Measurements from ENCODE around the gene ENDOU.

Gene ENDOU

GRCh38 chr12:47742253-47742825 lies 17.0 kb upstream of the ENDOU start:
- peak; percentile 20 for DNase-seq

GRCh38 chr12:47741340-47741703 lies 16.0 kb upstream of the ENDOU start:
- DNase-seq = peak; percentile 31

GRCh38 chr12:47740606-47741339 lies 15.5 kb upstream of the ENDOU start:
- peak; percentile 17 for DNase-seq

- DNase-seq = no peak
Observed at GRCh38 chr12:47739979-47740378, 14.7 kb upstream of the ENDOU start.

- DNase-seq = no peak
Observed at GRCh38 chr12:47739297-47739696, 14.0 kb upstream of the ENDOU start.

- DNase-seq = no peak
Observed at GRCh38 chr12:47737936-47738594, 12.8 kb upstream of the ENDOU start.

GRCh38 chr12:47736877-47737676 lies 11.8 kb upstream of the ENDOU start:
- DNase-seq = peak; percentile 53

- no peak for DNase-seq
Observed at GRCh38 chr12:47736216-47736615, 10.9 kb upstream of the ENDOU start.

GRCh38 chr12:47735649-47736048 lies 10.4 kb upstream of the ENDOU start:
- DNase-seq = no peak

- no peak for DNase-seq
Observed at GRCh38 chr12:47734725-47735480, 9.6 kb upstream of the ENDOU start.

- DNase-seq = no peak
Observed at GRCh38 chr12:47733142-47733541, 7.9 kb upstream of the ENDOU start.

- DNase-seq = no peak
Observed at GRCh38 chr12:47732504-47732903, 7.2 kb upstream of the ENDOU start.

- no peak for DNase-seq
Observed at GRCh38 chr12:47731723-47732122, 6.4 kb upstream of the ENDOU start.

GRCh38 chr12:47730341-47730744 lies 5.1 kb upstream of the ENDOU start:
- DNase-seq = no peak

GRCh38 chr12:47729233-47729632 lies 3.9 kb upstream of the ENDOU start:
- DNase-seq = no peak

- no peak for DNase-seq
Observed at GRCh38 chr12:47725893-47726292, 603 bp upstream of the ENDOU start.

- DNase-seq = no peak
Observed at GRCh38 chr12:47722941-47723631, 2.2 kb downstream of the ENDOU start.

- DNase-seq = no peak
Observed at GRCh38 chr12:47722136-47722834, 3.0 kb downstream of the ENDOU start.

GRCh38 chr12:47721431-47721973 lies 3.8 kb downstream of the ENDOU start:
- DNase-seq = no peak

- no peak for DNase-seq
Observed at GRCh38 chr12:47718531-47718930, 6.8 kb downstream of the ENDOU start.

All from kidney glomerular epithelial cell (primary cell).